DMS153 (cell line): ENCODE data around the gene RDH12.
"Not testable (repeated sequence)": the region's sequence is repeated elsewhere in the genome, so short reads cannot be mapped to it uniquely, and the experiment has no call there.

Experiments
- DNase-seq: peaks from one replicate; lab custom pipeline; 2025; lab: John Stamatoyannopoulos, UW

RDH12 gene

GRCh38 chr14:67701492-67701891 is at the start of gene RDH12:
Gene RDH12 (plus strand): TSS chr14:67701886. CDS start chr14:67722643, 20,757 bp downstream.
- DNase-seq, result not testable (repeated sequence)

- no peak for DNase-seq
These were observed 49.5 kb upstream of the RDH12 start for GRCh38 chr14:67652189-67652588.

- DNase-seq, result no peak
These were observed 47.9 kb upstream of the RDH12 start for GRCh38 chr14:67653651-67654280.

- DNase-seq, result no peak
These were observed 38.1 kb upstream of the RDH12 start for GRCh38 chr14:67663633-67664032.

GRCh38 chr14:67665868-67666267 is 35.8 kb upstream of the RDH12 start:
- no peak for DNase-seq

GRCh38 chr14:67666750-67667449 is 34.8 kb upstream of the RDH12 start:
- DNase-seq, result no peak

- no peak for DNase-seq
These were observed 33.1 kb upstream of the RDH12 start for GRCh38 chr14:67668559-67668958.

- no peak for DNase-seq
These were observed 28.2 kb upstream of the RDH12 start for GRCh38 chr14:67673451-67673850.

- DNase-seq, result peak; percentile 31
These were observed 27.6 kb upstream of the RDH12 start for GRCh38 chr14:67674139-67674479.

GRCh38 chr14:67674480-67675218 is 27.0 kb upstream of the RDH12 start, which contains the start of gene VTI1B:
Gene VTI1B (minus strand): TSS chr14:67674632. CDS start chr14:67674489, 143 bp downstream.
- peak; percentile 50 for DNase-seq

GRCh38 chr14:67675219-67675582 is 26.5 kb upstream of the RDH12 start:
- DNase-seq, result no peak

- no peak for DNase-seq
These were observed 22.7 kb upstream of the RDH12 start for GRCh38 chr14:67679006-67679405.

GRCh38 chr14:67680121-67680602 is 21.5 kb upstream of the RDH12 start:
- no peak for DNase-seq

GRCh38 chr14:67680941-67681340 is 20.7 kb upstream of the RDH12 start:
- DNase-seq, result no peak

GRCh38 chr14:67683842-67684241 is 17.8 kb upstream of the RDH12 start:
- no peak for DNase-seq

GRCh38 chr14:67690011-67690410 is 11.7 kb upstream of the RDH12 start:
- no peak for DNase-seq

GRCh38 chr14:67694791-67695393 is 6.8 kb upstream of the RDH12 start:
- DNase-seq, result peak; percentile 67

- peak; percentile 88 for DNase-seq
These were observed 6.2 kb upstream of the RDH12 start, which contains the start of gene RDH11 for GRCh38 chr14:67695394-67695949. Gene RDH11 (minus strand): TSS chr14:67695764. CDS start chr14:67695703, 61 bp downstream.

- DNase-seq, result no peak
These were observed 4.7 kb upstream of the RDH12 start for GRCh38 chr14:67697006-67697405.

GRCh38 chr14:67698179-67698578 is 3.5 kb upstream of the RDH12 start:
- DNase-seq, result no peak

GRCh38 chr14:67703997-67704396 is 2.3 kb downstream of the RDH12 start:
- no peak for DNase-seq

GRCh38 chr14:67704484-67705089 is 2.9 kb downstream of the RDH12 start:
- DNase-seq, result peak; percentile 45
